HepG2 (cell line): ENCODE measurements around the gene TBC1D1. TPM values are rescaled to one million over a fixed set of nuclear protein-coding genes. Genes with fewer than 3 reads are reported as not detected.
A peak's percentile ranks its signal among the peaks of the same experiment; 100 is the strongest.

Source experiments
- BCLAF1 ChIP-seq: fragments of 450-650 bp; IDR thresholded peaks from 2 replicates; pipeline ENCODE4 v1.6.1; 2017; ENCODE audit warnings: mild to moderate bottlenecking
- CC2D1A ChIP-seq: sonication (generic); formaldehyde crosslinking; IDR thresholded peaks from 2 replicates; pipeline ENCODE4 v1.8.1; 2023; ENCODE audit warnings: mild to moderate bottlenecking, missing genetic modification reagents
- ERF ChIP-seq: IDR thresholded peaks from 2 replicates; pipeline ENCODE4 v1.6.1; 2018; ENCODE audit warnings: missing biosample characterization, missing genetic modification reagents
- GATAD1 ChIP-seq: IDR thresholded peaks from 2 replicates; pipeline ENCODE4 v1.6.1; 2016; ENCODE audit warnings: missing genetic modification reagents, missing compliant biosample characterization
- GFI1 ChIP-seq: sonication (generic); formaldehyde crosslinking; IDR thresholded peaks from 2 replicates; pipeline ENCODE4 v1.5.0; 2020; ENCODE audit warnings: missing genetic modification reagents, mild to moderate bottlenecking, borderline replicate concordance
- NFKB2 ChIP-seq: sonication (generic); formaldehyde crosslinking; IDR thresholded peaks from 2 replicates; pipeline ENCODE4 v1.4.0; 2020; ENCODE audit warnings: missing genetic modification reagents, borderline replicate concordance
- NRL ChIP-seq: sonication (generic); formaldehyde crosslinking; IDR thresholded peaks from 2 replicates; pipeline ENCODE4 v1.5.0; 2020; ENCODE audit warnings: missing genetic modification reagents, mild to moderate bottlenecking, moderate library complexity, borderline replicate concordance
- SATB2 ChIP-seq: sonication (generic); formaldehyde crosslinking; IDR thresholded peaks from 2 replicates; pipeline ENCODE4 v1.5.0; 2020; ENCODE audit warnings: missing genetic modification reagents
- TCF12 ChIP-seq, 2 experiments: fragments of 450-650 bp in 1 of 2; sonication (generic) in 1 of 2; formaldehyde crosslinking in 1 of 2; IDR thresholded peaks; 2 replicates each; pipeline versions ENCODE4 v1.6.1 to v1.8.0; 2017 to 2022; ENCODE audit warnings: antibody characterized with exemption in 1 of 2, mild to moderate bottlenecking in 1 of 2, missing genetic modification reagents in 1 of 2, moderate library complexity in 1 of 2
- ZNF749 ChIP-seq: sonication (generic); formaldehyde crosslinking; IDR thresholded peaks from 2 replicates; pipeline ENCODE4 v1.8.0; 2022; ENCODE audit warnings: mild to moderate bottlenecking, missing genetic modification reagents, moderate library complexity, borderline replicate concordance
- polyA plus RNA-seq, 8 experiments: library from polyadenylated mRNA; depleted of rRNA in 3 of 8; stranded (reverse) in 7 of 8; unstranded in 1 of 8; fragments of >200 nt; fragmentation: Illumina TruSeq in 4 of 8; extraction: Trizol in 4 of 8; gene quantifications; 2 replicates each; pipeline versions ENCODE4 v1.2.1 to v1.2.3, GENCODE V29; 2011 to 2016; ENCODE audit warnings: low read depth in 4 of 8, missing spikeins in 1 of 8, mixed read lengths in 1 of 8; ENCODE audit not compliant: insufficient read depth in 1 of 8
- total RNA-seq, 5 experiments: library from RNA; depleted of rRNA; stranded (reverse); fragments of >200 nt; fragmentation: Illumina TruSeq; extraction: Trizol; gene quantifications; 2 replicates each; pipeline ENCODE4 v1.2.3, GENCODE V29; 2016; ENCODE audit warnings: low read depth in 1 of 5
- TF ChIP-seq, protein P1 (sequence below), 2 experiments: fragments of 450-650 bp in 1 of 2; sonication (generic) in 1 of 2; formaldehyde crosslinking; IDR thresholded peaks; 2 replicates each; pipeline versions ENCODE4 v1.5.0 to v1.8.0; 2020 to 2022; ENCODE audit warnings: mild to moderate bottlenecking in 1 of 2, missing genetic modification reagents in 1 of 2
- TF ChIP-seq, protein P2 (sequence below): sonication (generic); formaldehyde crosslinking; IDR thresholded peaks from 2 replicates; pipeline ENCODE4 v1.4.0; 2020; ENCODE audit warnings: missing genetic modification reagents
- TF ChIP-seq, protein P3 (sequence below): sonication (generic); formaldehyde crosslinking; IDR thresholded peaks from 2 replicates; pipeline ENCODE4 v1.4.0; 2020; ENCODE audit warnings: mild to moderate bottlenecking, missing genetic modification reagents
- TF ChIP-seq, protein P4 (sequence below): sonication (generic); formaldehyde crosslinking; IDR thresholded peaks from 2 replicates; pipeline ENCODE4 v1.4.0; 2020; ENCODE audit warnings: missing genetic modification reagents

TBC1D1 gene
- total and polyA plus RNA-seq, 2 of the 13 experiments (the other 11 are each of a cell fraction or from before 2014, with no cell fraction given) = 37.3 to 62.8 TPM

GRCh38 chr4:37977471-37978247, 86.8 kb downstream of the TBC1D1 start (continued):
- TF ChIP-seq, protein P1, sequence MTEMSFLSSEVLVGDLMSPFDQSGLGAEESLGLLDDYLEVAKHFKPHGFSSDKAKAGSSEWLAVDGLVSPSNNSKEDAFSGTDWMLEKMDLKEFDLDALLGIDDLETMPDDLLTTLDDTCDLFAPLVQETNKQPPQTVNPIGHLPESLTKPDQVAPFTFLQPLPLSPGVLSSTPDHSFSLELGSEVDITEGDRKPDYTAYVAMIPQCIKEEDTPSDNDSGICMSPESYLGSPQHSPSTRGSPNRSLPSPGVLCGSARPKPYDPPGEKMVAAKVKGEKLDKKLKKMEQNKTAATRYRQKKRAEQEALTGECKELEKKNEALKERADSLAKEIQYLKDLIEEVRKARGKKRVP (CRISPR knock-in tag; IDR thresholded peaks at IDR 0.05) = 0 out of 4 replicates have a peak, but pooled peaks of 1 of the 2 experiments have one; percentile 29
- TF ChIP-seq TCF12 (IDR thresholded peaks at IDR 0.05) (no peak), TCF12 (CRISPR knock-in tag; IDR thresholded peaks at IDR 0.05) (0 out of 2 replicates have a peak, but pooled peaks have one; percentile 23), GATAD1 (CRISPR knock-in tag) (no peak), NRL (CRISPR knock-in tag) (peak; percentile 27; the same call in 1 of the 2 replicates), CC2D1A (CRISPR knock-in tag) (no peak), SATB2 (CRISPR knock-in tag) (0 out of 2 replicates have a peak, but pooled peaks have one; percentile 44), GFI1 (CRISPR knock-in tag) (0 out of 2 replicates have a peak, but pooled peaks have one; percentile 58), BCLAF1 (no peak), NFKB2 (CRISPR knock-in tag) (peak; percentile 84; the same call in 1 of the 2 replicates), ZNF749 (CRISPR knock-in tag) (peak; percentile 60; the same call in 1 of the 2 replicates), ERF (CRISPR knock-in tag) (0 out of 2 replicates have a peak, but pooled peaks have one; percentile 26)
- TF ChIP-seq, protein P2, sequence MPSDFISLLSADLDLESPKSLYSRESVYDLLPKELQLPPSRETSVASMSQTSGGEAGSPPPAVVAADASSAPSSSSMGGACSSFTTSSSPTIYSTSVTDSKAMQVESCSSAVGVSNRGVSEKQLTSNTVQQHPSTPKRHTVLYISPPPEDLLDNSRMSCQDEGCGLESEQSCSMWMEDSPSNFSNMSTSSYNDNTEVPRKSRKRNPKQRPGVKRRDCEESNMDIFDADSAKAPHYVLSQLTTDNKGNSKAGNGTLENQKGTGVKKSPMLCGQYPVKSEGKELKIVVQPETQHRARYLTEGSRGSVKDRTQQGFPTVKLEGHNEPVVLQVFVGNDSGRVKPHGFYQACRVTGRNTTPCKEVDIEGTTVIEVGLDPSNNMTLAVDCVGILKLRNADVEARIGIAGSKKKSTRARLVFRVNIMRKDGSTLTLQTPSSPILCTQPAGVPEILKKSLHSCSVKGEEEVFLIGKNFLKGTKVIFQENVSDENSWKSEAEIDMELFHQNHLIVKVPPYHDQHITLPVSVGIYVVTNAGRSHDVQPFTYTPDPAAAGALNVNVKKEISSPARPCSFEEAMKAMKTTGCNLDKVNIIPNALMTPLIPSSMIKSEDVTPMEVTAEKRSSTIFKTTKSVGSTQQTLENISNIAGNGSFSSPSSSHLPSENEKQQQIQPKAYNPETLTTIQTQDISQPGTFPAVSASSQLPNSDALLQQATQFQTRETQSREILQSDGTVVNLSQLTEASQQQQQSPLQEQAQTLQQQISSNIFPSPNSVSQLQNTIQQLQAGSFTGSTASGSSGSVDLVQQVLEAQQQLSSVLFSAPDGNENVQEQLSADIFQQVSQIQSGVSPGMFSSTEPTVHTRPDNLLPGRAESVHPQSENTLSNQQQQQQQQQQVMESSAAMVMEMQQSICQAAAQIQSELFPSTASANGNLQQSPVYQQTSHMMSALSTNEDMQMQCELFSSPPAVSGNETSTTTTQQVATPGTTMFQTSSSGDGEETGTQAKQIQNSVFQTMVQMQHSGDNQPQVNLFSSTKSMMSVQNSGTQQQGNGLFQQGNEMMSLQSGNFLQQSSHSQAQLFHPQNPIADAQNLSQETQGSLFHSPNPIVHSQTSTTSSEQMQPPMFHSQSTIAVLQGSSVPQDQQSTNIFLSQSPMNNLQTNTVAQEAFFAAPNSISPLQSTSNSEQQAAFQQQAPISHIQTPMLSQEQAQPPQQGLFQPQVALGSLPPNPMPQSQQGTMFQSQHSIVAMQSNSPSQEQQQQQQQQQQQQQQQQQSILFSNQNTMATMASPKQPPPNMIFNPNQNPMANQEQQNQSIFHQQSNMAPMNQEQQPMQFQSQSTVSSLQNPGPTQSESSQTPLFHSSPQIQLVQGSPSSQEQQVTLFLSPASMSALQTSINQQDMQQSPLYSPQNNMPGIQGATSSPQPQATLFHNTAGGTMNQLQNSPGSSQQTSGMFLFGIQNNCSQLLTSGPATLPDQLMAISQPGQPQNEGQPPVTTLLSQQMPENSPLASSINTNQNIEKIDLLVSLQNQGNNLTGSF (CRISPR knock-in tag) = peak; percentile 79; the same call in 1 of the 2 replicates
- TF ChIP-seq, protein P3, sequence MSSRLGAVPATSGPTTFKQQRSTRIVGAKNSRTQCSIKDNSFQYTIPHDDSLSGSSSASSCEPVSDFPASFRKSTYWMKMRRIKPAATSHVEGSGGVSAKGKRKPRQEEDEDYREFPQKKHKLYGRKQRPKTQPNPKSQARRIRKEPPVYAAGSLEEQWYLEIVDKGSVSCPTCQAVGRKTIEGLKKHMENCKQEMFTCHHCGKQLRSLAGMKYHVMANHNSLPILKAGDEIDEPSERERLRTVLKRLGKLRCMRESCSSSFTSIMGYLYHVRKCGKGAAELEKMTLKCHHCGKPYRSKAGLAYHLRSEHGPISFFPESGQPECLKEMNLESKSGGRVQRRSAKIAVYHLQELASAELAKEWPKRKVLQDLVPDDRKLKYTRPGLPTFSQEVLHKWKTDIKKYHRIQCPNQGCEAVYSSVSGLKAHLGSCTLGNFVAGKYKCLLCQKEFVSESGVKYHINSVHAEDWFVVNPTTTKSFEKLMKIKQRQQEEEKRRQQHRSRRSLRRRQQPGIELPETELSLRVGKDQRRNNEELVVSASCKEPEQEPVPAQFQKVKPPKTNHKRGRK (CRISPR knock-in tag) = no peak
- TF ChIP-seq, protein P4, sequence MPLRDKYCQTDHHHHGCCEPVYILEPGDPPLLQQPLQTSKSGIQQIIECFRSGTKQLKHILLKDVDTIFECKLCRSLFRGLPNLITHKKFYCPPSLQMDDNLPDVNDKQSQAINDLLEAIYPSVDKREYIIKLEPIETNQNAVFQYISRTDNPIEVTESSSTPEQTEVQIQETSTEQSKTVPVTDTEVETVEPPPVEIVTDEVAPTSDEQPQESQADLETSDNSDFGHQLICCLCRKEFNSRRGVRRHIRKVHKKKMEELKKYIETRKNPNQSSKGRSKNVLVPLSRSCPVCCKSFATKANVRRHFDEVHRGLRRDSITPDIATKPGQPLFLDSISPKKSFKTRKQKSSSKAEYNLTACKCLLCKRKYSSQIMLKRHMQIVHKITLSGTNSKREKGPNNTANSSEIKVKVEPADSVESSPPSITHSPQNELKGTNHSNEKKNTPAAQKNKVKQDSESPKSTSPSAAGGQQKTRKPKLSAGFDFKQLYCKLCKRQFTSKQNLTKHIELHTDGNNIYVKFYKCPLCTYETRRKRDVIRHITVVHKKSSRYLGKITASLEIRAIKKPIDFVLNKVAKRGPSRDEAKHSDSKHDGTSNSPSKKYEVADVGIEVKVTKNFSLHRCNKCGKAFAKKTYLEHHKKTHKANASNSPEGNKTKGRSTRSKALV (CRISPR knock-in tag) = no peak
